SK-N-MC (cell line): Measurements from ENCODE around the gene FOXF2.

Source experiments
- EZH2 ChIP-seq: fragments of 200-600 bp; sonication (generic); IDR thresholded peaks from one replicate; pipeline ENCODE4 v1.6.1; 2017; ENCODE audit warnings: antibody characterized with exemption
- FOXP2 ChIP-seq: optimal IDR thresholded peaks from 2 replicates; pipeline ENCODE3; 2011; ENCODE audit warnings: mild to moderate bottlenecking, moderate library complexity; ENCODE audit not compliant: insufficient read depth; ENCODE audit errors: extremely low read length, control extremely low read depth
- POLR2AphosphoS5 ChIP-seq: IDR thresholded peaks from 2 replicates; pipeline ENCODE4 v1.6.1; 2012; ENCODE audit warnings: mild to moderate bottlenecking, low read depth, low read length, borderline replicate concordance

DNA sequence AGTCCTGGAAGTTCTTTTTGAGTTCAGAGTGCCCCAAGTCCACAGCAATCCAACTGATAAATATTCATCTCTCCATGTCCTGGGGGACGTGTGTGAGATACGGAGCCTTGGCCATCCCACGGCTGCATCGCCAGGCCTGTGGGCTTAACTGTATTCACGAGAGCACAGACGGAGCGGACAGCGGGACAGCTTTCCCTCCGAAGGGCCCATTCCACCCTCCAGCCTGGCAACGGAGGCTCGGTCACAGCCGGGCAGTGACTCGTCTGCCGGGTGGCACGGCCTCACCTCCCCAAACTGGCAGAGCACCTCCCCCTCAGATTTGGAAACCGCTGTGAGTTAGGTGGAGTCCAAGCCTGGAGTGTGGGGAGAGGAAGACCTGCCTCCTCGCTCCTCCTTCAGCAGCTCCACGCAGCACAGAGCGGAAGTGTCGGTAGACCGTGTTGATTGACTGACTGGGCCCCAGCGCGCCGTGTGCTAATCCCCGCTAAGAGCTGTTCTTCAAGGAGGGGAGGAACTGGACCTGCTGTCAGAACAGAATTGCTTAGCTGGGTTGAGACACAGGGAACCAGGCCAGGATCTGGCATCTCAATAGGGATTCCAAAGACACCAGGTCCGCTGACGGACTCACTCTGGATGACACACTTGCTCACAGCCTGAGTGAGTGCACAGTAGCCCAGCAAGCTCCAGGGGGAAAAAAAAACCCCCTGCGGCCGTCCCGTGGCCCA, 10.9 kb downstream of the FOXF2 start:
- no peak for TF ChIP-seq EZH2
- TF ChIP-seq POLR2AphosphoS5 = no peak
- TF ChIP-seq FOXP2 = no peak
